SKM-1 (cell line): ENCODE measurements around the gene JAKMIP1.

ENCODE experiments used
- DNase-seq: peaks from one replicate; lab custom pipeline; 2025; ENCODE audit not compliant: unreplicated experiment; lab: John Stamatoyannopoulos, UW

The JAKMIP1 gene

GRCh38 chr4:6071191-6071958, 129.0 kb downstream of the JAKMIP1 start:
- no peak for DNase-seq

DNA sequence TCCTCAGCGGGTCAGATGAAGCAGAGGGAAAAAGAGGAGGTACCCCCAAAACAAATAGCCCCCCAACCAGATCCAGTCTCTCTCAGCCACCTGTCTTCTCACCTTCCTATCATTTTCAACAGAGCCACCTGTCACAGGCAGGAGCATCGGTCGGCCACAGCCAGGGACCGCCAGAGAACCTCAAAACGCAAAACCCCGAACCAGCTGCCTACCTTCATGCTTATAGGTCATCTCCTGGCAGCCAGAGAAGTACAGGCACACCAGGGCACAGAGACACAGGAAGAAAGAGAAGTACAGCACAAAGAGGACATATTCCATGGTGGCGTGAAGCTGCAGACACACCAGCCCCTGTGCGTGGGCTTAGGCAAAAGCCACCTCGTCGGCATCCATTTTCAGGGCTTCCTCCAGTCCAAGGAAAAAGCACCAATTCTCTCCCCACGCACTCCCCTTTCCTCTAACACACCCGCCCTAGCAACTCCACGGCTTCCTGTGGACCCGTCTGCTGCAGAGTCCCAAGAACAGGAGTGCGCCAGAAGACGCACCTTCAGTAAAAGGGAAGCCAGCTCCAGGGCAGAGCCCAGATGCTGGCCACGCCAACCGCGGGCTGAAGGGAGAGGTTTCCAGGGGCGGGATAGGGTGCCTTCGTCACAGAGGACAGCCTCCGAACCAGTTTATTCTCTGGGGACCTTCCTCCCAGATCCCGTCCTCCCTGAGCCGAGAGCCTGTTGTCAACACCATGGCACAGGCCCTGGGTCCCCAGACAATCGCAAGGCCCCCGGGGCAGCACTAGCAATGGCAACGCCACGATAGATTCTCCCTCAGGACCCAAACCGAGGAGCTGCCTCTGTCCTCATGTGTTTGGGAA, 130.3 kb downstream of the JAKMIP1 start:
- no peak for DNase-seq

DNA sequence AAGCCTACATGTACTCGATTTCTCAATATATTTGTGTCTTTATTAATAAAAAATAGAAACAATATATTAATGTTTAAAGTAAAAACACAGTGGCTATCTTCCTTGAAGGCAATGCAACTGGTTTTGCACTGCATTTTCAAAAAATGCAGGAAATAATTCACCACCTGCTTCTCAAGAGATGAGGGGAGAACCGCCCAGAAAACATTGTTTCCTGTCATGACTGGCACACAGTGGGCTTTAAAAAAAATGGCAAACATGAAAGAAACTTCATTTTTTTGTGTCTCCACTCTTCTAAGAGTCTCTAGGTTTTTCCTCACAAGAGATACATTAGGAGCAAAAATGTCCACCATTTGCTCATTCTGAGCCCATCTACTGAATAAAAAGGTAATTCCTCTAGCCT, 131.4 kb downstream of the JAKMIP1 start:
- DNase-seq: no peak

GRCh38 chr4:6065934-6066590, 134.3 kb downstream of the JAKMIP1 start:
- no peak for DNase-seq

GRCh38 chr4:6065166-6065565, 135.2 kb downstream of the JAKMIP1 start:
- DNase-seq: no peak

- no peak for DNase-seq
Observed at GRCh38 chr4:6064383-6064782, 136.0 kb downstream of the JAKMIP1 start.

GRCh38 chr4:6063684-6064083, 136.7 kb downstream of the JAKMIP1 start:
- DNase-seq: no peak

GRCh38 chr4:6062133-6062532, 138.2 kb downstream of the JAKMIP1 start:
- no peak for DNase-seq

DNA sequence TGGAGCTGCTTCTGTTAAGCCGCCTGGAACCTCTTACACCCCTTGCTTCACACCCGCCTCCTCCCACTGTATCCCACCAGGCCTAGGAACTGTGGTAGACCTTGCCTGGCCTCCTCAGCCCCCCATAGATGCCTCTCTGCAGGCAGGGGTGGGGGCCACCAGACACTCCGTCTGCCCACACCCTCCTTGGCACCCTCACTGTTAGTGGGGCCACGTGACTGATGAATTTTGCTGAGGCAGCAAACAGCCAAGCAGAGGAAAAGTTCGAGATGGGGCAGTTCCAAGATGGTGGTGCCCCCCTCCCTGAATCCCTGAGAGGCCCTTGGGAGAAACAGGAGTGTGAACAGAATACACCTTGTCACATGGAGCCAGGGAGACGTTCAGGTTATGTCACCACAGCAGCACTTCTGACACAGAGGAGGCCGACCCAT, 141.0 kb downstream of the JAKMIP1 start:
- no peak for DNase-seq

DNA sequence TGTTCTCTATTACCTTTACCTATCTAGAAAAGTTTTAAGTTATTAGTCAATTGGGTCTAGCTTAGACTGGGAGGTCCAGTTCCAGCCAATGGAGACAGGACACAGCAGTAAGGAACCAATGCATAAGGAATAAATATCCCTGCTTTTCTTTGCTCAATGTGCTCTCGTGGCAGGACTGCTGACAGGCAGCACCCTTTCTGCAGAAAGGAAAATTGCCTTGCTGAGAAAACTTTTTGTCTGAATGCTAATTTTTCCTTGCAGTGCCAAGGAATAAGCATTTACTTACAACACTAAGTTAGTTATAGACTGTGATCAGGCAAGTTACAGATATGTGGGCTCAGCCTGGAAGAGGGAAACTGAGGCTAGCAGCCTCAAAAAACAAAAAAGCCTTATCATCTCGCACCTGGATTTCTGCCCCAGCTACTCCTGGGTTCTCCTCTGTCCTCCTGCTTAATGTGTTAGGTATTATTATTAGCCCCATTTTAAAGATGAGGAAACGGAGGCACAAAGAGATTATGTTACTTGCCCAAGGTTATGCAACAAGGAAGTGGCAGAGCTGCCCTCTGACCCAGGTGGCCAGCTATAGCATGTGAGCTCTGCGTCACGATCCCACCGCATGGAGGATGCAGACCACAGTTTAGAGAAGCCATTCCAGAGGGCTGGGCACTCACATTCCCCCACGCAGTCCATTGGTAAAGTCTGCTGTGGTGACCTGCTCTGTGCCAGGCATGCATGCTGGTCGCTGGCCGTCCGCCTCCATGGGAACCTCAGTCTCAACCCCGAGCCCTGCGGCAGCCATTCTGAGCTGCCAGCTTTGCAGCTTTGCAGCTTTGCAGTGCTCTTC, 141.6 kb downstream of the JAKMIP1 start:
- DNase-seq: no peak

- DNase-seq: no peak
Observed at GRCh38 chr4:6056976-6057766, 143.2 kb downstream of the JAKMIP1 start.

DNA sequence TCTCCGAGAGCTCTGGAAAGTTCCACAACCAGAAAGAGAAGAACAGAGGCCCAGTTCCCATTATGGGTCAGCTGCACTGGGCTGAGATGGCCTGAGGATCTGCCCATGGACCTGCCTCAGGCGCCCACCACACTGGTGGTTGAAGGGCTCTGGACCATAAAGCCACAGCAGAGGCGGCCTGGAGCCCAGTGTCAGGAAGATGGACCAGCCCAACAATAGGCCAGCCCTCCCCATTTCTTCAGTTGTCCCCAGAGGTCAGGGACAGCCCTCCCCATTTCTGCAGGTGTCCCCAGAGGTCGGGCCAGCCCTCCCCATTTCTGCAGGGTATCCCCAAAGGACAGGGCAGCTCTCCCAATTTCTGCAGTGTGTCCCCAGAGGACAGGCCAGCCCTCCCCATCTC, 144.9 kb downstream of the JAKMIP1 start:
- DNase-seq: no peak

GRCh38 chr4:6055030-6055429, 145.3 kb downstream of the JAKMIP1 start:
- no peak for DNase-seq

DNA sequence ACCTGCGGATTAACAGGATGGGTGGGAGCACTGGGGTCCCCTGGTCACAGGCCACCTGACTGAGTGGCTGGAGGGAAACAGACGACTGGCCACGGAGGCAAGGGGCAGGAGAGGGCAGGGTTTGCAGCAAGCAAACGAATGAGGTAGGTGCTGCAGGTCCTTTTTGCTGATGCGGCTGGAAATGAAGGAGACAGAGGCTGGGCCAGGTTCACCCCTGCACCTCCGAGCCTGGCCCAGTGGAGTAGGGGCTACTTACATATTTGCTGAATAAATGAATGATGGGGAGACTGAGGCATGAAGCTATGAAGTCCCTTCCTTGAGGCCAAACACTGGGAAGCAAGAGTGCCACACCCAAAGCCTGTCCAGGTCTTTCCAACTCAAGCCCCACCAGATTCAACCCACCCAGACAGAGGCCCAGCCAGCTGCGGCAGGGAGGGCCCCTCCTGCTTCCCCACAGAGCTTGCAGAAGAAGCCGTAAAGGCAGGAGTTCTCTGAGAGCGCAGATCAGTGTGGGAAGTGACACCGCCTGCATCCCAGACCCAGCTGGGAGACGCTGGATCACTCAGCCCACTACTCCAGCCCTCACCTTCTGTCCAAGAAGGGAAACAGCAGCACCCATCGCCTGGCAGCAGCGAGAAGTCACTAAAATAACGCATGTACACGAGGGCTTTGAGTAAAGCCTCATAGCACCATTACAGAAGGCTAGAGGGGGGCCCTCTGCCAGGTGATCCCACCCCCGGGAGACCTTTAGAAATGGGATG, 146.0 kb downstream of the JAKMIP1 start:
- DNase-seq: no peak

GRCh38 chr4:6052679-6053078, 147.7 kb downstream of the JAKMIP1 start:
- DNase-seq: no peak

DNA sequence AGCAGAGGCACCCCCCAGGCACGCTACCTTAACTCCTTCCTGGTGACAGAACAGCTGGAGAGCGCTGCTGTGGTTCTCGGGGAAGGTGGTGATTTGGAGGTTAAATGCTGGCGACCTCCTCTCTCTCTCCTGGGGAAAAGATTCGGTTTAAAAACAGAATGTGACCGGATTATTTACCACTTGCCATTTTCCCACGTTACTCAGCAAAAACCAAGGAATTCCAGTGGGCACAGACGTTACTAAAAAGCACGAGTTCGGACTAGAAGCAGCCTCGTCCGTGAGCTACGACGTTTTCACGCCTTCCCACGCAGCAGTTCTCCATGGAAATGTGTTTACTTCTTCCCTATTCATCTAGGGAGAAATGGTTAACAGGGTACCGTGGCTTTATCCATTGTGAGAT, 149.8 kb downstream of the JAKMIP1 start:
- DNase-seq: no peak

DNA sequence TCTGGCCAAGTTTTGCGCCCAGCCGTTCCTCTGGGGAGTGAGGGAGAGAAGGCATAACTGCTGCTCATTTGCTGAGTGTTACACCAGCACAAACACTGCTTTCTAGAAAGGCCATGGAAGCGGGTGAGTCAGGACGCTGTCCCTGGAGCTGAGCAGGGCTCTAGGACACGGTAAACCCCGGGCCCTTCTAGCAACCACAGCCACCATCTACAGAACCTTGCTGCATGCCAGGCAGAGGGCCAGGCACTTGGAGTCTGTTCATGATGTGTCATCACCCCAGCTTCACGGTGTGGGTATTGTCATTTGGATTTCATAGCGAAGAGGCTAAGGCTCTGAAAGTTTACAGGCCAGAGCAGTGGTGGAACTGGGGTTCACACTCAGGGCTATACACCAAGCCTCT, 150.4 kb downstream of the JAKMIP1 start:
- no peak for DNase-seq

DNA sequence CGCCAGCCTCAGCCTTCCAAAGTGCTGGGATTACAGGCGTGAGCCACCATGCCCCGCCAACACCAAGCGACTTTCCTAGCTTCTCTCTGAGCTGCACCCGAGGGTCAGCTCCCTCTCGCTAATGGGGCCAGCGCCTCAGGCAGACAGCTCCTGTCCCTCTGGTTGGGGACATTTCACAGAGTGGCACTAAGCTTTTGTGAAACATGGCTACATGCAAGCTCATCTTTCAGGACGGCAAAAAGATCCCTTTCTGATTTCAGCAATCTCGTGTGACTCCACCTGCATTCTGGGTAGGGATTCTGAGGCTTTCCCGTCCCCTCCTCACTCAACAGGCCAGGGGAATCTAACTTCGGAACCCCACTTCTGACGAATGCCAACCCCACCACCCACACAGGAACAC, 151.1 kb downstream of the JAKMIP1 start:
- no peak for DNase-seq

DNA sequence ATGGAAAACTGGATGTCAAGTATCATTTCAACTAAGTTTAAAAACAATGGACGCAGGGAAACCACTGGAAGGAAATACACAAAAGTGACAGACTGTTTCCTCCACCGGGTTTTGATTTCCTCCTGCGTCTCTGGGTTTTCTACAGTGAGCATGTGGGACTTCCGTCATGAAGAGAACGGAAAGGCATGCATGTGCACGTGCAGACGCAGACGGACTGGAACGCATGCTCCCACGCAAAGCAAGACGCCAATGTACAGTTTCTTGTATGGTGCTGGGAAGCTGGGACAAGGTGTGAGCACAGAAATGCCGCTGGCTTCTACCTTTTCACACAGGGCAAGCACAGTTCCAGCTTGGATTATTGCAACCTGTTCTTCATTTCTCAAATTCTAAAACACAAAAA, 151.8 kb downstream of the JAKMIP1 start:
- DNase-seq: no peak
